H1 (cell line): ENCODE measurements around the gene HMGCL. TPM values are rescaled to one million over a fixed set of nuclear protein-coding genes. Genes with fewer than 3 reads are reported as not detected.

Source experiments
- CTCF ChIA-PET: fragments of 300-600 bp; sonication (Branson Sonifier 250); formaldehyde crosslinking; loops from one replicate; lab custom pipeline; 2021; ENCODE audit not compliant: partially characterized antibody; lab: Charles Lee
- POLR2A ChIA-PET: fragments of 300-600 bp; sonication (Branson Sonifier 250); formaldehyde crosslinking; loops from one replicate; lab custom pipeline; 2021; ENCODE audit warnings: inconsistent platforms; ENCODE audit not compliant: partially characterized antibody; lab: Charles Lee
- DNase-seq, 2 experiments: peaks; one replicate each; pipeline versions ENCODE4 v3.0.0 to v3.0.0-alpha.2; 2010 to 2022; ENCODE audit warnings: low spot score in 2 of 2, low read depth in 1 of 2, mixed read lengths in 1 of 2
- FAIRE-seq: peaks from 2 replicates; lab custom pipeline; 2011; peaks lifted over from hg19 to GRCh38; lab: Jason Lieb, UNC
- H2AFZ ChIP-seq: 2 replicates; pipeline ENCODE4 v1.8.1; 2012; ENCODE audit warnings: low read length, inconsistent platforms
- H2AK5ac ChIP-seq: 2 replicates; pipeline ENCODE4 v1.6.1; 2013; ENCODE audit warnings: low read depth, low read length
- H2BK120ac ChIP-seq: replicated peaks from 2 replicates; pipeline ENCODE3; 2013; ENCODE audit warnings: low read depth, low read length, inconsistent platforms
- H2BK12ac ChIP-seq: 2 replicates; pipeline ENCODE4 v1.6.1; 2013; ENCODE audit warnings: low read depth, low read length
- H2BK15ac ChIP-seq: 2 replicates; pipeline ENCODE4 v1.6.1; 2013; ENCODE audit warnings: low read length
- H2BK20ac ChIP-seq: 2 replicates; pipeline ENCODE4 v1.6.1; 2013; ENCODE audit warnings: low read length
- H2BK5ac ChIP-seq: 2 replicates; pipeline ENCODE4 v1.6.1; 2013; ENCODE audit warnings: low read depth, low read length
- H3K14ac ChIP-seq: 2 replicates; pipeline ENCODE4 v1.6.1; 2013; ENCODE audit warnings: inconsistent platforms; ENCODE audit not compliant: insufficient read length
- H3K18ac ChIP-seq: 2 replicates; pipeline ENCODE4 v1.6.1; 2013; ENCODE audit warnings: low read length; ENCODE audit errors: extremely low read depth
- H3K23ac ChIP-seq: 2 replicates; pipeline ENCODE4 v1.6.1; 2013; ENCODE audit warnings: inconsistent platforms; ENCODE audit not compliant: insufficient read length
- H3K23me2 ChIP-seq: 2 replicates; pipeline ENCODE4 v1.6.1; 2013; ENCODE audit warnings: low read depth, low read length
- H3K27ac ChIP-seq: 2 replicates; pipeline ENCODE4 v1.6.1; 2011; ENCODE audit warnings: low read depth, low read length, inconsistent platforms
- H3K27me3 ChIP-seq, 4 experiments: replicated peaks in 1 of 4; 1 replicate in 1 of 4; 2 replicates in 3 of 4; pipeline versions ENCODE4 v1.6.1 to v1.8.1; 2011 to 2013; ENCODE audit warnings: low read length in 3 of 4, mild to moderate bottlenecking in 3 of 4, inconsistent platforms in 2 of 4, mixed read lengths in 2 of 4, moderate library complexity in 1 of 4; ENCODE audit not compliant: control insufficient read depth in 3 of 4, insufficient read depth in 3 of 4; ENCODE audit errors: extremely low read depth in 1 of 4
- H3K36me3 ChIP-seq, 4 experiments: 2 replicates each; pipeline versions ENCODE4 v1.6.1 to v1.8.1; 2011 to 2013; ENCODE audit warnings: mild to moderate bottlenecking in 4 of 4, low read length in 3 of 4, moderate library complexity in 2 of 4, control low read depth in 1 of 4, inconsistent platforms in 1 of 4; ENCODE audit not compliant: insufficient read depth in 4 of 4, control insufficient read depth in 2 of 4
- H3K4ac ChIP-seq: replicated peaks from 2 replicates; pipeline ENCODE3; 2013; ENCODE audit warnings: low read length, low read depth, mixed read lengths, inconsistent platforms; ENCODE audit not compliant: insufficient read length
- H3K4me1 ChIP-seq, 4 experiments: replicated peaks in 1 of 4; 1 replicate in 1 of 4; 2 replicates in 3 of 4; pipeline versions ENCODE4 v1.6.1 to v1.8.1; 2011 to 2013; ENCODE audit warnings: low read length in 3 of 4, inconsistent platforms in 2 of 4, mixed read lengths in 1 of 4; ENCODE audit not compliant: insufficient read depth in 4 of 4, control insufficient read depth in 3 of 4
- H3K4me2 ChIP-seq, 2 experiments: 2 replicates each; pipeline versions ENCODE4 v1.6.1 to v1.8.1; 2011 to 2013; ENCODE audit warnings: low read depth in 2 of 2, low read length in 2 of 2, control low read depth in 1 of 2, inconsistent platforms in 1 of 2, mild to moderate bottlenecking in 1 of 2; ENCODE audit not compliant: insufficient read depth in 1 of 2
- H3K4me3 ChIP-seq, 4 experiments: fragments of 200-600, 300-600 bp in 1 of 4; sonication (generic), shearing (Covaris generic), sonication (Bioruptor Twin) in 1 of 4; 2 replicates each; pipeline versions ENCODE4 v1.5.1 to v1.8.1; 2011 to 2016; ENCODE audit warnings: low read length in 4 of 4, low read depth in 3 of 4, control low read depth in 2 of 4, inconsistent platforms in 2 of 4, mild to moderate bottlenecking in 2 of 4, mixed read lengths in 1 of 4, moderate library complexity in 1 of 4; ENCODE audit not compliant: insufficient read depth in 2 of 4; ENCODE audit errors: extremely low read depth in 1 of 4
- H3K56ac ChIP-seq: replicated peaks from 2 replicates; pipeline ENCODE3; 2013; ENCODE audit warnings: low read depth, mild to moderate bottlenecking, mixed read lengths, low read length, inconsistent platforms; ENCODE audit not compliant: insufficient read length
- H3K79me1 ChIP-seq: 2 replicates; pipeline ENCODE4 v1.6.1; 2013; ENCODE audit warnings: low read depth, low read length, control low read depth
- H3K79me2 ChIP-seq, 2 experiments: 2 replicates each; pipeline versions ENCODE4 v1.6.1 to v1.8.1; 2012 to 2013; ENCODE audit warnings: low read length in 2 of 2, mild to moderate bottlenecking in 2 of 2, inconsistent platforms in 1 of 2; ENCODE audit not compliant: insufficient read depth in 2 of 2, control insufficient read depth in 1 of 2
- H3K9ac ChIP-seq, 4 experiments: replicated peaks in 1 of 4; 1 replicate in 1 of 4; 2 replicates in 3 of 4; pipeline versions ENCODE4 v1.6.1 to v1.8.1; 2011 to 2013; ENCODE audit warnings: low read depth in 3 of 4, low read length in 3 of 4, control low read depth in 2 of 4, mild to moderate bottlenecking in 2 of 4, moderate library complexity in 2 of 4, inconsistent platforms in 1 of 4; ENCODE audit errors: extremely low read depth in 1 of 4
- H3K9me3 ChIP-seq, 2 experiments: 2 replicates each; pipeline versions ENCODE4 v1.6.1 to v1.8.1; 2012 to 2013; ENCODE audit warnings: mild to moderate bottlenecking in 2 of 2, moderate library complexity in 2 of 2, control low read depth in 1 of 2, inconsistent platforms in 1 of 2, low read depth in 1 of 2, low read length in 1 of 2, mixed read lengths in 1 of 2; ENCODE audit not compliant: insufficient read depth in 2 of 2
- H4K20me1 ChIP-seq, 2 experiments: replicated peaks in 1 of 2; 2 replicates each; pipeline versions ENCODE3 to v1.8.1; 2011 to 2013; ENCODE audit warnings: inconsistent platforms in 2 of 2, low read length in 2 of 2, mild to moderate bottlenecking in 1 of 2; ENCODE audit not compliant: insufficient read depth in 2 of 2, control insufficient read depth in 1 of 2
- H4K5ac ChIP-seq: 2 replicates; pipeline ENCODE4 v1.6.1; 2013; ENCODE audit warnings: low read length, low read depth, mixed read lengths, inconsistent platforms; ENCODE audit not compliant: insufficient read length
- H4K8ac ChIP-seq: 2 replicates; pipeline ENCODE4 v1.8.0; 2013; ENCODE audit warnings: mild to moderate bottlenecking, moderate library complexity, low read length, inconsistent platforms; ENCODE audit not compliant: insufficient read depth; ENCODE audit errors: extremely low read depth
- H4K91ac ChIP-seq: replicated peaks from 2 replicates; pipeline ENCODE3; 2013; ENCODE audit warnings: low read length, mixed read lengths, inconsistent platforms; ENCODE audit not compliant: insufficient read length
- CHD2 ChIP-seq: IDR thresholded peaks from 2 replicates; pipeline ENCODE4 v1.6.1; 2012; ENCODE audit warnings: low read length, improper control_type of control experiment
- RBBP5 ChIP-seq: IDR thresholded peaks from 2 replicates; pipeline ENCODE4 v1.7.1; 2012; ENCODE audit warnings: low read depth, mild to moderate bottlenecking, inconsistent platforms, low read length, moderate library complexity, borderline replicate concordance
- SAP30 ChIP-seq: fragments of 300-600 bp; sonication (generic); IDR thresholded peaks from 2 replicates; pipeline ENCODE4 v1.7.1; 2012; ENCODE audit warnings: low read length, moderate library complexity, mild to moderate bottlenecking, inconsistent platforms; ENCODE audit not compliant: insufficient read depth, insufficient replicate concordance
- TBP ChIP-seq: IDR thresholded peaks from 2 replicates; pipeline ENCODE4 v1.6.1; 2011; ENCODE audit warnings: low read depth, low read length, improper control_type of control experiment
- WGBS, 2 experiments: shearing (Covaris generic) in 1 of 2; methylation state at CpG; one replicate each; pipeline versions ENCODE4 v1.1.6 to v1.1.7; 2013 to 2015; ENCODE audit warnings: low lambda C conversion rate in 2 of 2, mixed read lengths in 2 of 2, inconsistent platforms in 1 of 2, low coverage in 1 of 2, missing lambda C conversion rate in 1 of 2; ENCODE audit not compliant: insufficient replicate concordance in 2 of 2, insufficient coverage in 1 of 2, insufficient read length in 1 of 2; ENCODE audit errors: extremely low coverage in 1 of 2, missing lambda C conversion rate in 1 of 2; 5-methylcytosine and 5-hydroxymethylcytosine counted together
- polyA plus RNA-seq, 7 experiments: library from polyadenylated mRNA; depleted of rRNA in 3 of 7; stranded (reverse) in 5 of 7; unstranded in 2 of 7; fragments of >200 nt in 5 of 7; fragments of 200-250 nt in 2 of 7; gene quantifications; 1 replicate in 5 of 7; 2 replicates in 1 of 7; 4 replicates in 1 of 7; pipeline versions ENCODE4 v1.2.1 to v1.2.3, GENCODE V29; 2011 to 2013; ENCODE audit warnings: missing spikeins in 2 of 7, mixed read lengths in 2 of 7
- total RNA-seq: library from RNA; stranded (reverse); fragmentation: NEBNext Ultra II Directional; extraction: Animal tissue kit (Norgen Biotek cat#: 25700); gene quantifications from 2 replicates; pipeline ENCODE4 v1.2.1, GENCODE V29; 2021

HMGCL gene
- total and polyA plus RNA-seq, 2 of the 8 experiments (the other 6 are each of a cell fraction or from before 2014, with no cell fraction given), result 13.7 to 19.5 TPM

DNA sequence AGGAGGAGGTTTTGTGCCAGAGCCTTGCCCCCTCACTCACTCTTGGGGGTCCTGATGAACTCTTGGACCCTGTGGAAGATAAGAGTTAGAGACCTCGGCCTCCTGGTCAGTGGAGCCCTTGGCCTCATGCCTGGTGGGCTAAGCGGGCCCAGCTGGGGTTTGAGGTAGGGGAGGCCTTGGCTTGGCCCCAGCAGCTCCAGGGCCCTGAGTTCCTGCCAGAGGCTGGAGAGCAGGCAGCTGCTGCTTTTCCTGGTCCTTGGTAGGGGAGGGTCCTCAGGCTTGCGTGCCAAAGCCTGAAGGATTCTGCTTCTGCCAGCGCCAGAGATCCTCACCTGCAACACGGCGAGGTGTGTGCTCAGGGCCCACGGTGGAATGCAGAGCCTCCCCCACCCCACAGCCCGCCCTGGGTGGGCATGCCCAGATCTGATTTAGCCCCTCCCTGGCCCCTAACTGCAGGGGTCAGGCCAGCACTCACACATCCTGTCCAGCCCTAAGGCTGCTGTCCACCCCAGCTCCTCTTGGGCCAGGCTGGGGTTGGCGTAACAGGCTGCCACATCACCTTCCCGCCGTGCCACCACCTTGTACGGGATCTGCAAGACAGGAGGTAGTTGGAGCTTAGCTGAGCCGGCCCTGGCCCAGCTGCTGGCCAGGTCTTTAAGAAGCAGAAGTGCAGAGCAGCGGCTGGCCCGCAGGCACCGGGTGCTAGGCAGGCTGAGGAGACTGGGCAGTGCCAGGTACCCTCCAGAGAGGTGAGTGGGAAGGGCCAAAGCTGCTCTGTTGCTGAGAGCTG, 29.4 kb downstream of the HMGCL start:
- FAIRE-seq, result no peak
- Histone ChIP-seq H2BK120ac (no peak overlapping the region), H3K9me3 (no peaks in the 10 kb centered on the region), H3K4ac (no peak overlapping the region), H3K23ac (no peak overlapping the region), H3K27ac (no peak overlapping the region), H2AFZ (no peak overlapping the region), H3K4me2 (no peak overlapping the region), H3K56ac (no peak overlapping the region), H3K27me3 (no peaks in the 10 kb centered on the region), H2BK5ac (no peak overlapping the region), H4K91ac (no peak overlapping the region), H3K79me1 (peaks cover 10% of the 10 kb centered on the region; the same call in 1 of the 2 replicates), H3K18ac (no peak overlapping the region), H2BK20ac (no peak overlapping the region), H3K36me3 (peaks cover 6 to 31% (median 22%) of the 10 kb centered on the region in 4 experiments; a peak in 6 of 8 replicates), H3K14ac (no peak overlapping the region), H4K20me1 (peaks cover 7 to 11% of the 10 kb centered on the region in 2 experiments)
- DNase-seq, result no peak
- TF ChIP-seq CHD2 (no peak), TBP (no peak), RBBP5 (no peak), SAP30 (no peak)
- TF ChIP-seq, all 59 proteins: peak for 0
- Histone ChIP-seq H3K79me2 (peaks cover 4 to 21% of the 10 kb centered on the region in 2 experiments; a peak in 3 of 4 replicates), H3K4me1 (peaks cover 0 to 21% (median 16%) of the 10 kb centered on the region in 4 experiments; a peak in 6 of 7 replicates), H4K8ac (no peak overlapping the region; the same call in 1 of the 2 replicates), H2AK5ac (no peak overlapping the region), H3K23me2 (peaks cover 17% of the 10 kb centered on the region), H3K4me3 (no peak overlapping the region), H2BK12ac (no peak overlapping the region), H2BK15ac (no peak overlapping the region), H4K5ac (no peak overlapping the region), H3K9ac (no peak overlapping the region)
- 89% methylated on average over 10 of the region's 16 CpGs; no CpG with 5 or more reads in 1 of the 2 experiments for WGBS, 2 experiments
- CTCF ChIA-PET, result interaction anchor here (1.2 to 5.1 kb wide), 6 partner anchors 15 to 43 kb away, joined by 3 to 37 read pairs (median 4); no protein-coding TSS in a partner anchor
- POLR2A ChIA-PET, result interaction anchor here (0.6 to 16.2 kb wide), 3 partner anchors 10 to 29 kb away, joined by 3 to 192 read pairs (median 28); partner anchors contain the start of genes HMGCL and PITHD1
